IMR-90 (cell line): ENCODE data around the gene STX5. TPM values are rescaled to one million over a fixed set of nuclear protein-coding genes. Genes with fewer than 3 reads are reported as not detected.

ENCODE experiments used
- ATAC-seq: fragments of 200-7000 bp; cut with Tn5 transposase; 2 replicates; pipeline ENCODE4 v1.9.1; 2020; ENCODE audit warnings: low read depth, mild to moderate bottlenecking, moderate library complexity
- BruUV-seq: library from RNA; stranded (reverse); fragments of 400-500 nt; replicated peaks from 2 replicates; lab custom pipeline; 2021; lab: Mats Ljungman, UMichigan
- CTCF ChIA-PET: fragments of 300-600 bp; formaldehyde crosslinking; extraction: SDS; loops from one replicate; lab custom pipeline; 2021; ENCODE audit warnings: antibody characterized with exemption; lab: Yijun Ruan, JAX
- POLR2A ChIA-PET: fragments of 300-600 bp; sonication (Branson Sonifier 250); formaldehyde crosslinking; loops from one replicate; lab custom pipeline; 2022; ENCODE audit warnings: antibody characterized with exemption; ENCODE audit not compliant: unreplicated experiment; lab: Charles Lee
- DNase-seq: peaks from one replicate; pipeline ENCODE4 v3.0.0; 2013
- H2AFZ ChIP-seq: replicated peaks from 2 replicates; pipeline ENCODE3; 2013; ENCODE audit warnings: low read length, mild to moderate bottlenecking; ENCODE audit not compliant: poor library complexity
- H2AK5ac ChIP-seq: 2 replicates; pipeline ENCODE4 v1.6.1; 2013; ENCODE audit warnings: low read depth, low read length, inconsistent platforms
- H2AK9ac ChIP-seq: replicated peaks from 2 replicates; pipeline ENCODE3; 2013; ENCODE audit warnings: mild to moderate bottlenecking, low read depth, low read length, moderate library complexity; ENCODE audit not compliant: poor library complexity
- H2BK120ac ChIP-seq: 2 replicates; pipeline ENCODE4 v1.6.1; 2013; ENCODE audit warnings: low read depth, low read length, inconsistent platforms
- H2BK15ac ChIP-seq: 3 replicates; pipeline ENCODE4 v1.6.1; 2013; ENCODE audit warnings: low read depth, low read length, inconsistent platforms
- H2BK20ac ChIP-seq: 2 replicates; pipeline ENCODE4 v1.6.1; 2013; ENCODE audit warnings: low read depth, mild to moderate bottlenecking, inconsistent platforms, low read length, moderate library complexity
- H2BK5ac ChIP-seq: 2 replicates; pipeline ENCODE4 v1.6.1; 2013; ENCODE audit warnings: mild to moderate bottlenecking, low read depth, low read length, inconsistent platforms; ENCODE audit not compliant: poor library complexity, severe bottlenecking
- H3K14ac ChIP-seq: replicated peaks from 2 replicates; pipeline ENCODE4 v1.6.1; 2013; ENCODE audit warnings: low read depth, low read length, inconsistent platforms
- H3K18ac ChIP-seq: 2 replicates; pipeline ENCODE4 v1.6.1; 2013; ENCODE audit warnings: low read depth, low read length, control low read depth
- H3K23ac ChIP-seq: 2 replicates; pipeline ENCODE4 v1.6.1; 2013; ENCODE audit warnings: low read depth, low read length, inconsistent platforms
- H3K27ac ChIP-seq: 2 replicates; pipeline ENCODE4 v1.5.1; 2013; ENCODE audit warnings: mild to moderate bottlenecking, control low read depth, low read length; ENCODE audit not compliant: insufficient read depth
- H3K27me3 ChIP-seq: 2 replicates; pipeline ENCODE4 v1.6.1; 2013; ENCODE audit warnings: low read length; ENCODE audit not compliant: control insufficient read depth, insufficient read depth
- H3K36me3 ChIP-seq: 2 replicates; pipeline ENCODE4 v1.6.1; 2013; ENCODE audit warnings: low read length, mixed read lengths; ENCODE audit not compliant: control insufficient read depth, insufficient read depth
- H3K4ac ChIP-seq: 2 replicates; pipeline ENCODE4 v1.6.1; 2013; ENCODE audit warnings: low read depth, low read length, inconsistent platforms
- H3K4me1 ChIP-seq: 2 replicates; pipeline ENCODE4 v1.6.1; 2013; ENCODE audit warnings: low read length, mixed read lengths; ENCODE audit not compliant: control insufficient read depth, insufficient read depth
- H3K4me2 ChIP-seq: 2 replicates; pipeline ENCODE4 v1.6.1; 2013; ENCODE audit warnings: low read depth, mild to moderate bottlenecking, control low read depth, low read length, moderate library complexity
- H3K4me3 ChIP-seq: 2 replicates; pipeline ENCODE4 v1.5.1; 2013; ENCODE audit warnings: low read depth, mild to moderate bottlenecking, control low read depth, low read length, moderate library complexity; ENCODE audit not compliant: insufficient read depth
- H3K56ac ChIP-seq: 2 replicates; pipeline ENCODE4 v1.6.1; 2013; ENCODE audit warnings: low read length, inconsistent platforms; ENCODE audit not compliant: insufficient read depth; ENCODE audit errors: extremely low read depth
- H3K79me1 ChIP-seq, 2 experiments: 2 replicates each; pipeline ENCODE4 v1.6.1; 2013; ENCODE audit warnings: low read length in 2 of 2, inconsistent platforms in 1 of 2, low read depth in 1 of 2
- H3K9ac ChIP-seq: 2 replicates; pipeline ENCODE4 v1.6.1; 2013; ENCODE audit warnings: low read depth, low read length, control low read depth
- H3K9me1 ChIP-seq: 2 replicates; pipeline ENCODE4 v1.6.1; 2013; ENCODE audit warnings: low read length, inconsistent platforms; ENCODE audit not compliant: insufficient read depth
- H3K9me3 ChIP-seq: 2 replicates; pipeline ENCODE4 v1.6.1; 2013; ENCODE audit warnings: low read length; ENCODE audit not compliant: control insufficient read depth, insufficient read depth
- H4K20me1 ChIP-seq: 2 replicates; pipeline ENCODE4 v1.6.1; 2013; ENCODE audit warnings: low read length, inconsistent platforms; ENCODE audit not compliant: insufficient read depth
- H4K5ac ChIP-seq: 2 replicates; pipeline ENCODE4 v1.6.1; 2013; ENCODE audit warnings: mild to moderate bottlenecking, low read depth, low read length, control low read depth
- H4K8ac ChIP-seq, 2 experiments: 2 replicates each; pipeline ENCODE4 v1.6.1; 2013; ENCODE audit warnings: low read depth in 2 of 2, low read length in 2 of 2, control low read depth in 1 of 2, inconsistent platforms in 1 of 2
- H4K91ac ChIP-seq: 2 replicates; pipeline ENCODE4 v1.6.1; 2013; ENCODE audit warnings: low read depth, low read length, inconsistent platforms; ENCODE audit not compliant: insufficient read depth
- BHLHE40 ChIP-seq: fragments of 150-350 bp; IDR thresholded peaks from 2 replicates; pipeline ENCODE4 v1.6.1; 2016; ENCODE audit warnings: mild to moderate bottlenecking, low read depth, low read length
- CHD1 ChIP-seq: IDR thresholded peaks from 2 replicates; pipeline ENCODE4 v1.6.1; 2012; ENCODE audit warnings: low read depth, low read length, improper control_type of control experiment
- FOS ChIP-seq: fragments of 150-350 bp; IDR thresholded peaks from 2 replicates; pipeline ENCODE4 v1.6.1; 2016; ENCODE audit warnings: low read depth, low read length
- MAFK ChIP-seq: IDR thresholded peaks from 2 replicates; pipeline ENCODE4 v1.6.1; 2012; ENCODE audit warnings: low read depth, low read length, improper control_type of control experiment
- MXI1 ChIP-seq: IDR thresholded peaks from 2 replicates; pipeline ENCODE4 v1.6.1; 2012; ENCODE audit warnings: low read depth, mild to moderate bottlenecking, low read length, moderate library complexity, borderline replicate concordance
- RCOR1 ChIP-seq: IDR thresholded peaks from 2 replicates; pipeline ENCODE4 v1.6.1; 2012; ENCODE audit warnings: mild to moderate bottlenecking, low read length, improper control_type of control experiment; ENCODE audit not compliant: insufficient replicate concordance
- RFX5 ChIP-seq: IDR thresholded peaks from 2 replicates; pipeline ENCODE4 v1.8.0; 2012; ENCODE audit warnings: low read depth, mild to moderate bottlenecking, low read length, moderate library complexity
- WGBS, 2 experiments: methylation state at CpG; one replicate each; pipeline versions ENCODE4 v1.1.5 to v1.1.7; 2013; ENCODE audit warnings: missing lambda C conversion rate in 2 of 2; ENCODE audit not compliant: insufficient read length in 1 of 2; ENCODE audit errors: extremely low coverage in 2 of 2; 5-methylcytosine and 5-hydroxymethylcytosine counted together
- dilution Hi-C: fragments of 300-500 bp; cut with HindIII; formaldehyde crosslinking; loops from one replicate; pipeline ENCODE4 v1.14.3; 2018; ENCODE audit warnings: low sequenced_read_pairs; ENCODE audit not compliant: unreplicated experiment
- in situ Hi-C: fragments of 300-500 bp; cut with MboI; formaldehyde crosslinking; loops from 3 replicates; pipeline ENCODE4 v1.14.3; 2019; ENCODE audit warnings: low sequenced_read_pairs, inconsistent platforms, mixed read lengths
- intact Hi-C: fragments of 100-400 bp; cut with micrococcal nuclease; formaldehyde crosslinking; loops from 2 replicates; pipeline ENCODE4 v1.10.0; 2022
- polyA plus RNA-seq, 3 experiments: library from polyadenylated mRNA; depleted of rRNA; stranded (reverse); fragments of >200 nt; gene quantifications; 2 replicates each; pipeline ENCODE4 v1.2.3, GENCODE V29; 2012; ENCODE audit warnings: low replicate concordance in 1 of 3
- total RNA-seq: library from RNA; depleted of rRNA; stranded (reverse); fragments of >200 nt; gene quantifications from 2 replicates; pipeline ENCODE4 v1.2.3, GENCODE V29; 2012
- TF ChIP-seq, protein P1 (sequence below): fragments of 150-350 bp; IDR thresholded peaks from 2 replicates; pipeline ENCODE4 v1.6.1; 2017; ENCODE audit warnings: mild to moderate bottlenecking, antibody characterized with exemption, low read length, low read depth
- TF ChIP-seq, protein P2 (sequence below): conservative IDR thresholded peaks from 2 replicates; pipeline ENCODE4 v1.5.1; 2012; ENCODE audit warnings: mild to moderate bottlenecking, low read depth, low read length, improper control_type of control experiment
- TF ChIP-seq, protein P3 (sequence below): fragments of 150-350 bp; IDR thresholded peaks from 2 replicates; pipeline ENCODE4 v1.6.1; 2016; ENCODE audit warnings: low read depth, mild to moderate bottlenecking, low read length, moderate library complexity, borderline replicate concordance

STX5 gene
- total and polyA plus RNA-seq, 2 of the 4 experiments (the other 2 are of a cell fraction), result 43.1 to 49.5 TPM

DNA sequence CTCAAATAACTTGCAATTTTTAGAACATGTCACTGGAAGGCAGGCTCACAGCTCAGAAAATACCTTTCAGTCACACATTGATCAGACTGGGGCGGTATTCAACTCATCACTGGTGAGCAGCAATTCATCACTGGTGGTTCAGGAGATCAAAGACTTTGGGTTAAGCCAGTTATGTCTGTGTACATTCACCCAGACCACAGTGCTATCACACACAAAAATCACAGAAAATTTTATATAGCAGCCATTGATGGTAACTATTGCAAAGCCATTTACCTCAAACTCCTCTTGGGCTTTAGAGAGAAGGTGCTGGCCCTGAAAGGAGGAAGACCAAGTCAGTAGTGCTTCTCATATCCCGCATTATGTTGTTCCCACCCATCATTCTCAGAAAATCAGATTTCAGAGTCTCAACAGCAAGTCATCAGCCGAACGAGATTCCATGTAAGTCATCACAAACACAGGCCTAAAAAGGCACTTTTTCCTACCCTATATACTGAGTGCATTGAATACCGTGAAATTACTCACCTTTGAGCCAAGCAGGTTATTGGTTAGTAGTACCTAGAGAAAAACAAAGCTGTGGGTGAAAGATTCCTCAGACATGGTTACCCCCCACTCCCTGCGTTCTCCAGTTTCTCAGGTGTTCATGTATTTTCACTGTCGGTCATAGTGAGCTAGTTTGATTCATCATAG is 21.6 kb upstream of the STX5 start:
- in situ Hi-C loops (loop anchor here (25.0 kb wide), 1 partner anchor 466 kb away; no protein-coding TSS in a partner anchor), intact Hi-C loops (no loop called here), dilution Hi-C loops (no loop called here)
- BruUV-seq, result no TSS peak
- WGBS, 2 experiments, result 67% methylated on average over 1 of the region's 7 CpGs; no CpG with 5 or more reads in 1 of the 2 experiments
- Histone ChIP-seq H4K20me1 (peaks cover 42% of the 10 kb centered on the region), H2BK5ac (no peak overlapping the region), H3K36me3 (peaks cover 30% of the 10 kb centered on the region), H2AK9ac (no peak overlapping the region), H3K27ac (no peak overlapping the region), H3K9me3 (no peaks in the 10 kb centered on the region), H2BK15ac (no peak overlapping the region), H3K27me3 (no peaks in the 10 kb centered on the region), H3K79me1 (peaks cover 20 to 50% of the 10 kb centered on the region in 2 experiments), H3K9ac (peak overlapping the region; percentile 97; the same call in 1 of the 2 replicates), H4K8ac (no peak overlapping the region), H4K91ac (no peak overlapping the region), H3K18ac (no peak overlapping the region), H4K5ac (no peak overlapping the region), H3K23ac (peak overlapping the region; percentile 70), H3K56ac (peak overlapping the region; percentile 2; the same call in 1 of the 2 replicates), H3K9me1 (0 out of 2 replicates have a peak, but pooled peaks cover 4% of the 10 kb centered on the region), H3K4me3 (peak overlapping the region; percentile 17), H2BK20ac (no peak overlapping the region), H2AFZ (no peak overlapping the region), H2BK120ac (no peak overlapping the region), H3K4me1 (peaks cover 2% of the 10 kb centered on the region; the same call in 1 of the 2 replicates), H3K4me2 (peak overlapping the region; percentile 83), H3K14ac (peak overlapping the region; percentile 22; the same call in 1 of the 2 replicates), H3K4ac (no peak overlapping the region), H2AK5ac (no peak overlapping the region)
- ChIA-PET CTCF (no interaction called here), POLR2A (no interaction called here)
- DNase-seq (no peak), ATAC-seq (no peak)
- no peak for TF ChIP-seq RCOR1
- TF ChIP-seq, protein P1, sequence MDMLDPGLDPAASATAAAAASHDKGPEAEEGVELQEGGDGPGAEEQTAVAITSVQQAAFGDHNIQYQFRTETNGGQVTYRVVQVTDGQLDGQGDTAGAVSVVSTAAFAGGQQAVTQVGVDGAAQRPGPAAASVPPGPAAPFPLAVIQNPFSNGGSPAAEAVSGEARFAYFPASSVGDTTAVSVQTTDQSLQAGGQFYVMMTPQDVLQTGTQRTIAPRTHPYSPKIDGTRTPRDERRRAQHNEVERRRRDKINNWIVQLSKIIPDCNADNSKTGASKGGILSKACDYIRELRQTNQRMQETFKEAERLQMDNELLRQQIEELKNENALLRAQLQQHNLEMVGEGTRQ, result no peak
- no peak for TF ChIP-seq FOS
- TF ChIP-seq, protein P2, sequence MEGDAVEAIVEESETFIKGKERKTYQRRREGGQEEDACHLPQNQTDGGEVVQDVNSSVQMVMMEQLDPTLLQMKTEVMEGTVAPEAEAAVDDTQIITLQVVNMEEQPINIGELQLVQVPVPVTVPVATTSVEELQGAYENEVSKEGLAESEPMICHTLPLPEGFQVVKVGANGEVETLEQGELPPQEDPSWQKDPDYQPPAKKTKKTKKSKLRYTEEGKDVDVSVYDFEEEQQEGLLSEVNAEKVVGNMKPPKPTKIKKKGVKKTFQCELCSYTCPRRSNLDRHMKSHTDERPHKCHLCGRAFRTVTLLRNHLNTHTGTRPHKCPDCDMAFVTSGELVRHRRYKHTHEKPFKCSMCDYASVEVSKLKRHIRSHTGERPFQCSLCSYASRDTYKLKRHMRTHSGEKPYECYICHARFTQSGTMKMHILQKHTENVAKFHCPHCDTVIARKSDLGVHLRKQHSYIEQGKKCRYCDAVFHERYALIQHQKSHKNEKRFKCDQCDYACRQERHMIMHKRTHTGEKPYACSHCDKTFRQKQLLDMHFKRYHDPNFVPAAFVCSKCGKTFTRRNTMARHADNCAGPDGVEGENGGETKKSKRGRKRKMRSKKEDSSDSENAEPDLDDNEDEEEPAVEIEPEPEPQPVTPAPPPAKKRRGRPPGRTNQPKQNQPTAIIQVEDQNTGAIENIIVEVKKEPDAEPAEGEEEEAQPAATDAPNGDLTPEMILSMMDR, result no peak
- no peak for TF ChIP-seq MAFK
- no peak for TF ChIP-seq MXI1
- no peak for TF ChIP-seq RFX5
- no peak for TF ChIP-seq CHD1
- TF ChIP-seq, protein P3, sequence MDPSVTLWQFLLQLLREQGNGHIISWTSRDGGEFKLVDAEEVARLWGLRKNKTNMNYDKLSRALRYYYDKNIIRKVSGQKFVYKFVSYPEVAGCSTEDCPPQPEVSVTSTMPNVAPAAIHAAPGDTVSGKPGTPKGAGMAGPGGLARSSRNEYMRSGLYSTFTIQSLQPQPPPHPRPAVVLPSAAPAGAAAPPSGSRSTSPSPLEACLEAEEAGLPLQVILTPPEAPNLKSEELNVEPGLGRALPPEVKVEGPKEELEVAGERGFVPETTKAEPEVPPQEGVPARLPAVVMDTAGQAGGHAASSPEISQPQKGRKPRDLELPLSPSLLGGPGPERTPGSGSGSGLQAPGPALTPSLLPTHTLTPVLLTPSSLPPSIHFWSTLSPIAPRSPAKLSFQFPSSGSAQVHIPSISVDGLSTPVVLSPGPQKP, result no peak
- no peak for TF ChIP-seq BHLHE40
